Right forelimb (tissue), 1 donor: ENCODE measurements around the gene KRT75.

Experiments used
- DNase-seq: peaks from one replicate; pipeline ENCODE4 v3.0.0-alpha.2; 2018

Gene KRT75

DNA sequence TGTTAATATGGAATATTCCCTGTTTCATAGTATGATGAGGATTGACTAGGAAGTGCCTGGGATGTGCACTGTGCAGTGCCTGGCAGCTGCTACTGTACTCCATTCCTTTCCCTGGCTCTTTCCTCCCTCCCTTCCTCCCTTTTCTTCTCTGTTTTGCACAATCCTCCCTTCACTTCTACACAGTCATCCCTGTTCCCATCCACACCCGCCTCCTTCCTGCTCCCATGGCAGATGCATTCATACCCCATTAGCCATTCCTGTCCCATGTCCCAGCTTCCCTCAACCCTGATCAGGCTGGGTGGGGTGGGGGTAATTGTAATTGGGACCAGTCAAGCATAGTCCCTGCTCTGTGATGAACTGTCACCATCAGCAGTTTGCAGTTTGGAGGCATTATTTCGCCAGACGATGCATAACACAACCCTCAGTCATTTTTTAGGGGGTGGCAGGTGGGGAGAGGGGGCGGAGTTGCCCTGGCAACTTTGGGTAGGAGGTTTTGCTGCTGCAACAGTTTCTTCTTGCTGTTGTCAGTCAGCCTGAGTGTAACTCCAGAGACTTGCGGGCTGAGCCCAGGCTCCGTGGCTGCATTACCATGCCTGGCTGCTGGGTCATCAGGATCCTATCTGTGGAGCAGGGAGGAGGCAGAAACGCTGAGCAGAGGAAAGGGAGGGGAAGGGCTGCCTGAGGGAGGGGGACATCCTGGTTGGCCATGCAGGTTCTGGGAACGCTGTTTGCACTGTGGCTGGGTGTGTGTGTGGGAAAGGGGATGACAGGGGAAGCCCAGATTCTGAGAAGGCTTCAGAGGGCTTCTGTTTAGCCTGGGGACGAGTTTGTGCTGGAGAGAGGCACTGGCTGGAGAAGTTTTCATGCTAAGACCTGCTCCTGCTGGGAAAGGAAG is 44.6 kb downstream of the KRT75 start:
- no peak for DNase-seq

DNA sequence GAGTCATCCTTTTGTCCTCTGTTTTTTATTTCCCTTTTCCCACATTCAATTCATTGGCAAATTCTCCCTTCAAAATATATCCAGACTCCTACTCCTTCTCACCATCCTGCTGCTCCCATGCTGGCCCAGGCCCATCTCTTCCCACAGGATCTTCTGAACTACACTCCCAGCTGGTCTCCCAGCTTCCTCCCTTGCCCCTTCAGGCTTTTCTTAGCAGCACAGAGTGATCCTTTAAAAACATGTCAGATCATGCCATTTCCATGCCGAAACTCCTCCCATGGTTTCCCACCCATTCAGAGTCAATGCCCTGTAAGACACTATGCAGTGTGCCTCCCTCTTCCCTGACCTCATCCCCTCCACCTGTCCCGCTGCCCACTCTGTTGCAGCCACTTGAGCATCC is 46.3 kb downstream of the KRT75 start:
- no peak for DNase-seq

- no peak for DNase-seq
These were observed 48.9 kb downstream of the KRT75 start, which contains the start of gene KRT84 for GRCh38 chr12:52385226-52385702. KRT84 (minus strand) TSS chr12:52385652; CDS start chr12:52385585, 67 bp downstream.

DNA sequence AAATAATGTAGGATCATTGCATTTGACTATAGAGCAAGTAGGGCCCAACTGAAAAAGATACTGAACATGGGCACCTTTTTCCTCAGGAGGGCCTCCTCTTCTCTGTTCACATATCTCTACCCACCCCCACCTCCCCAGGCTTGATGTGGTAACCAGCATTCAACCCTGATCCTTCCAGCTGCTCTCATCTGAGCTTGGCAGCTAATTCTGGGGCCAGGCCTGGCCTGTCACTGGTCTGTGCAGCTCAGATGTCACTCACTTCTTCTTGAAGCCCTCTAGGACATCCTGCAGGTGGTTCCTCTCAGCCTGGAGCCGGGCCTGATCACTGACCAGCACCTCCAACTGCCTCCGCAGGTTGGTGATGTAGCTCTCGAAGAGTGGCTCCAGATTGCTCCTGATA is 50.8 kb downstream of the KRT75 start:
- no peak for DNase-seq

- DNase-seq, result no peak
These were observed 51.3 kb downstream of the KRT75 start for GRCh38 chr12:52382854-52383253.

DNA sequence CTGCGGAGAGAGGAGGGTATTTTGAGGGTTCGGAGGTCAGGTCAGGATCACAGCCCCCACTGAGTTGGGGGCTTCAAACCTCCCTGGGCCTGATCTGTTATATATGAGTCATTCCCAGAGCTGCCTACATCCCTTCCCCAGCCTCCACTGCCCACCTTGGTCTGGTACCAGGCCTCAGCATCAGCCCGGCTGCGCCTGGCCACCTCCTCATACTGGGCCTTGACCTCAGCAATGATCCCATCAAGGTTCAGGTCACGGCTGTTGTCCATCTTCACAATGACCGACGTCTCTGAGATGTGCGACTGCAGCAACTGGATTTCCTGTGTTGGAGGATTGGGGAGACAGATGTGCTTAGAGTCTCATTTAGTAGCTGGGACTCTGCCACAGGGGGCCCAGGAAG is 53.0 kb downstream of the KRT75 start:
- no peak for DNase-seq

DNA sequence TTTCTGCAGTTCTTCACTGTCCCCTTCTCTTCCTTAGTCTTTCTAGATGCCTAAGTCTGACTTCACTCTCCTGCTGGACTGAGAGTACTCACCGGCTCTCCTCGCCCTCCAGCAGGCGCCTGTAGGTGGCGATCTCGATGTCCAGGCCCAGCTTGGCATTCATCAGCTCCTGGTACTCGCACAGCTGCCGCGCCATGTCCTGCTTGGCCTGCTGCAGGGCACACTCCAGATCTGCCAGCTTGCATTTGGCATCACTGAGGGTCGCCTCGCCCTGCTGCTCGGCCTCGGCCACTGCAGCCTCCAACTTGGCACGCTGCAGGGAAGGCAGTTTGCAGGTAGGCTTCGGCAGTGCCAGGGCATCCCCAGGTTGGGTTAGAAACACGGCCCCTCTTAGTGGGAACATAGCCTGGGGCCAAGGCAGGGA is 53.9 kb downstream of the KRT75 start:
- no peak for DNase-seq

GRCh38 chr12:52379536-52379935 is 54.6 kb downstream of the KRT75 start:
- DNase-seq, result no peak

GRCh38 chr12:52378091-52378490 is 56.1 kb downstream of the KRT75 start:
- no peak for DNase-seq

GRCh38 chr12:52377266-52377665 is 56.9 kb downstream of the KRT75 start:
- DNase-seq, result no peak
